Measurements from ENCODE around the gene BIRC2. TPM values are rescaled to one million over a fixed set of nuclear protein-coding genes. Genes with fewer than 3 reads are reported as not detected.
"Not testable (repeated sequence)": the region's sequence is repeated elsewhere in the genome, so short reads cannot be mapped to it uniquely, and the experiment has no call there.

The BIRC2 gene
- total and polyA plus RNA-seq, 5 donors = 21.1 to 35.0 (median 30.1) TPM

- intact Hi-C loops (cut with DNase I) = loop anchor here in 3 of 4 donors (10.0 kb wide), 2 partner anchors 148 to 258 kb away; no protein-coding TSS in a partner anchor
- no peak for ATAC-seq
Measured at GRCh38 chr11:102346456-102346747, 612 bp upstream of the BIRC2 start.

GRCh38 chr11:102347462-102348370, 702 bp downstream of the BIRC2 start:
- intact Hi-C loops (cut with DNase I) = loop anchor here in 3 of 4 donors (10.0 kb wide), 2 partner anchors 147 to 257 kb away; no protein-coding TSS in a partner anchor
- Histone ChIP-seq H3K4me3 (ENCODE audit: low read length) (peak overlapping the region; percentile 97), H3K27ac (ENCODE audit: low read length) (peak overlapping the region; percentile 89), H3K4me1 (ENCODE audit: control insufficient read depth, insufficient read depth, low read length) (no peaks in the 10 kb centered on the region), H3K27me3 (ENCODE audit: control insufficient read depth, insufficient read depth) (no peaks in the 10 kb centered on the region), H3K9me3 (ENCODE audit: control insufficient read depth, low read length) (no peaks in the 10 kb centered on the region)
- whole genome bisulfite sequencing = under 1% methylated on average over 33 of the region's 33 CpGs
- no peak for DNase-seq
- ATAC-seq = peak; percentile 34 to 42

More at GRCh38 chr11:102346456-102346747, 612 bp upstream of the BIRC2 start:
- Histone ChIP-seq H3K4me1 (ENCODE audit: control insufficient read depth, insufficient read depth, low read length) (no peaks in the 10 kb centered on the region), H3K27me3 (ENCODE audit: control insufficient read depth, insufficient read depth) (no peaks in the 10 kb centered on the region), H3K4me3 (ENCODE audit: low read length) (peak overlapping the region; percentile 97), H3K9me3 (ENCODE audit: control insufficient read depth, low read length) (no peaks in the 10 kb centered on the region), H3K27ac (ENCODE audit: low read length) (peak overlapping the region; percentile 89)
- no peak for DNase-seq
- WGBS = under 1% methylated on average over 5 of the region's 5 CpGs

GRCh38 chr11:102357116-102357515, 10.1 kb downstream of the BIRC2 start:
- H3K27ac ChIP-seq (ENCODE audit: low read length) = no peak overlapping the region
- ATAC-seq (no peak), DNase-seq (no peak)
- no peaks in the 10 kb centered on the region for H3K27me3 ChIP-seq (ENCODE audit: control insufficient read depth, insufficient read depth)
- H3K9me3 ChIP-seq (ENCODE audit: control insufficient read depth, low read length) = no peaks in the 10 kb centered on the region
- H3K4me3 ChIP-seq (ENCODE audit: low read length) = no peak overlapping the region
- H3K4me1 ChIP-seq (ENCODE audit: control insufficient read depth, insufficient read depth, low read length) = no peaks in the 10 kb centered on the region
- intact Hi-C loops (cut with DNase I) = no loop called here

- H3K9me3 ChIP-seq (ENCODE audit: control insufficient read depth, low read length) = no peaks in the 10 kb centered on the region
- H3K27me3 ChIP-seq (ENCODE audit: control insufficient read depth, insufficient read depth) = no peaks in the 10 kb centered on the region
- H3K4me1 ChIP-seq (ENCODE audit: control insufficient read depth, insufficient read depth, low read length) = no peaks in the 10 kb centered on the region
- 79% methylated on average over 3 of the region's 3 CpGs for WGBS
- H3K4me3 ChIP-seq (ENCODE audit: low read length) = no peak overlapping the region
- DNase-seq (no peak), ATAC-seq (no peak)
- H3K27ac ChIP-seq (ENCODE audit: low read length) = no peak overlapping the region
- intact Hi-C loops (cut with DNase I) = no loop called here
Measured at GRCh38 chr11:102359372-102359771, 12.4 kb downstream of the BIRC2 start.

GRCh38 chr11:102360681-102361080, 13.7 kb downstream of the BIRC2 start:
- Histone ChIP-seq H3K4me1 (ENCODE audit: control insufficient read depth, insufficient read depth, low read length) (no peaks in the 10 kb centered on the region), H3K4me3 (ENCODE audit: low read length) (no peak overlapping the region), H3K27ac (ENCODE audit: low read length) (no peak overlapping the region), H3K9me3 (ENCODE audit: control insufficient read depth, low read length) (no peaks in the 10 kb centered on the region), H3K27me3 (ENCODE audit: control insufficient read depth, insufficient read depth) (no peaks in the 10 kb centered on the region)
- WGBS = 96% methylated on average over 3 of the region's 3 CpGs
- ATAC-seq (no peak), DNase-seq (no peak)
- intact Hi-C loops (cut with DNase I) = no loop called here

- Histone ChIP-seq H3K4me1 (ENCODE audit: control insufficient read depth, insufficient read depth, low read length) (no peaks in the 10 kb centered on the region), H3K9me3 (ENCODE audit: control insufficient read depth, low read length) (no peaks in the 10 kb centered on the region), H3K27me3 (ENCODE audit: control insufficient read depth, insufficient read depth) (no peaks in the 10 kb centered on the region), H3K27ac (ENCODE audit: low read length) (no peak overlapping the region), H3K4me3 (ENCODE audit: low read length) (no peak overlapping the region)
- WGBS = 97% methylated on average over 5 of the region's 5 CpGs
- no peak for DNase-seq
- intact Hi-C loops (cut with DNase I) = no loop called here
- ATAC-seq = peak; percentile 18 to 29
Measured at GRCh38 chr11:102361086-102362031, 14.3 kb downstream of the BIRC2 start.

GRCh38 chr11:102364991-102365390, 18.0 kb downstream of the BIRC2 start:
- no peaks in the 10 kb centered on the region for H3K4me1 ChIP-seq (ENCODE audit: control insufficient read depth, insufficient read depth, low read length)
- DNase-seq (no peak), ATAC-seq (no peak)
- H3K27ac ChIP-seq (ENCODE audit: low read length) = no peak overlapping the region
- no peaks in the 10 kb centered on the region for H3K9me3 ChIP-seq (ENCODE audit: control insufficient read depth, low read length)
- intact Hi-C loops (cut with DNase I) = no loop called here
- no peak overlapping the region for H3K4me3 ChIP-seq (ENCODE audit: low read length)
- no peaks in the 10 kb centered on the region for H3K27me3 ChIP-seq (ENCODE audit: control insufficient read depth, insufficient read depth)
- 84% methylated on average over 1 of the region's 1 CpG for WGBS

- H3K9me3 ChIP-seq (ENCODE audit: control insufficient read depth, low read length) = no peaks in the 10 kb centered on the region
- no peaks in the 10 kb centered on the region for H3K27me3 ChIP-seq (ENCODE audit: control insufficient read depth, insufficient read depth)
- no peaks in the 10 kb centered on the region for H3K4me1 ChIP-seq (ENCODE audit: control insufficient read depth, insufficient read depth, low read length)
- 26% methylated on average over 6 of the region's 6 CpGs for WGBS
- H3K27ac ChIP-seq (ENCODE audit: low read length) = no peak overlapping the region
- no peak overlapping the region for H3K4me3 ChIP-seq (ENCODE audit: low read length)
- no peak for DNase-seq
- ATAC-seq = peak in 1 of 2 donors; percentile 21
- intact Hi-C loops (cut with DNase I) = no loop called here
Measured at GRCh38 chr11:102367364-102367763, 20.4 kb downstream of the BIRC2 start.

GRCh38 chr11:102368472-102368871, 21.5 kb downstream of the BIRC2 start:
- Histone ChIP-seq H3K27ac (ENCODE audit: low read length) (no peak overlapping the region), H3K9me3 (ENCODE audit: control insufficient read depth, low read length) (no peaks in the 10 kb centered on the region), H3K27me3 (ENCODE audit: control insufficient read depth, insufficient read depth) (no peaks in the 10 kb centered on the region), H3K4me1 (ENCODE audit: control insufficient read depth, insufficient read depth, low read length) (no peaks in the 10 kb centered on the region), H3K4me3 (ENCODE audit: low read length) (no peak overlapping the region)
- ATAC-seq (no peak), DNase-seq (no peak)
- WGBS = 94% methylated on average over 3 of the region's 3 CpGs
- intact Hi-C loops (cut with DNase I) = no loop called here

- 85% methylated on average over 31 of the region's 31 CpGs for WGBS
- H3K4me3 ChIP-seq (ENCODE audit: low read length); H3K4me1 ChIP-seq (ENCODE audit: control insufficient read depth, insufficient read depth, low read length); H3K27me3 ChIP-seq (ENCODE audit: control insufficient read depth, insufficient read depth); ATAC-seq; DNase-seq; H3K27ac ChIP-seq (ENCODE audit: low read length); H3K9me3 ChIP-seq (ENCODE audit: control insufficient read depth, low read length); intact Hi-C loops (cut with DNase I): not testable (repeated sequence)
Measured at GRCh38 chr11:102374633-102375424, 27.8 kb downstream of the BIRC2 start.

Measured in right cardiac atrium (tissue), 5 donors.